Measurements from ENCODE around the gene LPO.
A peak's percentile ranks its signal among the peaks of the same experiment; 100 is the strongest.

Gene LPO

GRCh38 chr17:58210922-58211321, 27.5 kb upstream of the LPO start:
- no peak for DNase-seq (ENCODE audit: low read depth)
- no peak overlapping the region for H3K4me3 ChIP-seq (replicated peaks; ENCODE audit: low read depth, low read length)
- peak; percentile 1 for TF ChIP-seq CTCF (IDR thresholded peaks at IDR 0.05; ENCODE audit: low read length, missing control alignments)

- no peak for DNase-seq (ENCODE audit: low read depth)
- no peak for TF ChIP-seq CTCF (IDR thresholded peaks at IDR 0.05; ENCODE audit: low read length, missing control alignments)
- no peak overlapping the region for H3K4me3 ChIP-seq (replicated peaks; ENCODE audit: low read depth, low read length)
These were observed 22.7 kb upstream of the LPO start for GRCh38 chr17:58215685-58216084.

GRCh38 chr17:58217766-58218165, 20.6 kb upstream of the LPO start:
- no peak for DNase-seq (ENCODE audit: low read depth)
- H3K4me3 ChIP-seq (replicated peaks; ENCODE audit: low read depth, low read length): no peak overlapping the region
- no peak for TF ChIP-seq CTCF (IDR thresholded peaks at IDR 0.05; ENCODE audit: low read length, missing control alignments)

- TF ChIP-seq CTCF (IDR thresholded peaks at IDR 0.05; ENCODE audit: low read length, missing control alignments): peak; percentile 54
- H3K4me3 ChIP-seq (replicated peaks; ENCODE audit: low read depth, low read length): peak within 1 kb of the TSS; percentile 87
- peak; percentile 93 for DNase-seq (ENCODE audit: low read depth)
These were observed 19.2 kb upstream of the LPO start, which contains the start of gene MKS1 for GRCh38 chr17:58219007-58219788. Gene MKS1, minus strand, starts transcription at chr17:58219255. Its CDS starts 25 bp downstream, at chr17:58219230.

- no peak for DNase-seq (ENCODE audit: low read depth)
- no peak for TF ChIP-seq CTCF (IDR thresholded peaks at IDR 0.05; ENCODE audit: low read length, missing control alignments)
- H3K4me3 ChIP-seq (replicated peaks; ENCODE audit: low read depth, low read length): no peak overlapping the region
These were observed 18.6 kb upstream of the LPO start for GRCh38 chr17:58219789-58220183.

- no peak for TF ChIP-seq CTCF (IDR thresholded peaks at IDR 0.05; ENCODE audit: low read length, missing control alignments)
- DNase-seq (ENCODE audit: low read depth): peak; percentile 53
- no peak overlapping the region for H3K4me3 ChIP-seq (replicated peaks; ENCODE audit: low read depth, low read length)
These were observed 14.1 kb upstream of the LPO start for GRCh38 chr17:58224315-58224714.

- TF ChIP-seq CTCF (IDR thresholded peaks at IDR 0.05; ENCODE audit: low read length, missing control alignments): no peak
- DNase-seq (ENCODE audit: low read depth): no peak
- H3K4me3 ChIP-seq (replicated peaks; ENCODE audit: low read depth, low read length): no peak overlapping the region
These were observed 10.7 kb upstream of the LPO start for GRCh38 chr17:58227733-58228132.
